ENCODE results near the gene CFHR1.
"Not testable (repeated sequence)": the region's sequence is repeated elsewhere in the genome, so short reads cannot be mapped to it uniquely, and the experiment has no call there.

CFHR1 gene

GRCh38 chr1:196819531-196819930 lies at the start of gene CFHR1:
Gene CFHR1 (plus strand): TSS chr1:196819731. CDS start chr1:196819845, 114 bp downstream.
- not testable (repeated sequence) for DNase-seq (ENCODE audit: extremely low read depth in 1 of 2, low read depth in 1 of 2)

GRCh38 chr1:196769823-196770222 lies 49.7 kb upstream of the CFHR1 start:
- DNase-seq (ENCODE audit: extremely low read depth in 1 of 2, low read depth in 1 of 2): not testable (repeated sequence)

GRCh38 chr1:196773713-196774112 lies 45.8 kb upstream of the CFHR1 start:
- DNase-seq (ENCODE audit: extremely low read depth in 1 of 2, low read depth in 1 of 2): no peak

- DNase-seq (ENCODE audit: extremely low read depth in 1 of 2, low read depth in 1 of 2): no peak
These were observed 45.4 kb upstream of the CFHR1 start for GRCh38 chr1:196774175-196774574.

GRCh38 chr1:196774603-196775002 lies 44.9 kb upstream of the CFHR1 start, which contains the start of gene CFHR3:
Gene CFHR3 (plus strand): TSS chr1:196774840. CDS start chr1:196774887, 47 bp downstream.
- DNase-seq (ENCODE audit: extremely low read depth in 1 of 2, low read depth in 1 of 2): no peak

GRCh38 chr1:196777603-196778002 lies 41.9 kb upstream of the CFHR1 start:
- DNase-seq (ENCODE audit: extremely low read depth in 1 of 2, low read depth in 1 of 2): no peak

- DNase-seq (ENCODE audit: extremely low read depth in 1 of 2, low read depth in 1 of 2): no peak
These were observed 40.4 kb upstream of the CFHR1 start for GRCh38 chr1:196779093-196779492.

GRCh38 chr1:196791252-196791651 lies 28.3 kb upstream of the CFHR1 start:
- not testable (repeated sequence) for DNase-seq (ENCODE audit: extremely low read depth in 1 of 2, low read depth in 1 of 2)

- not testable (repeated sequence) for DNase-seq (ENCODE audit: extremely low read depth in 1 of 2, low read depth in 1 of 2)
These were observed 25.4 kb upstream of the CFHR1 start for GRCh38 chr1:196794103-196794502.

- DNase-seq (ENCODE audit: extremely low read depth in 1 of 2, low read depth in 1 of 2): no peak
These were observed 21.6 kb upstream of the CFHR1 start for GRCh38 chr1:196797891-196798290.

GRCh38 chr1:196801920-196802319 lies 17.6 kb upstream of the CFHR1 start:
- not testable (repeated sequence) for DNase-seq (ENCODE audit: extremely low read depth in 1 of 2, low read depth in 1 of 2)

GRCh38 chr1:196808529-196809235 lies 10.8 kb upstream of the CFHR1 start:
- no peak for DNase-seq (ENCODE audit: extremely low read depth in 1 of 2, low read depth in 1 of 2)

- DNase-seq (ENCODE audit: extremely low read depth in 1 of 2, low read depth in 1 of 2): not testable (repeated sequence)
These were observed 2.1 kb upstream of the CFHR1 start for GRCh38 chr1:196817442-196817841.

GRCh38 chr1:196827860-196828259 lies 8.3 kb downstream of the CFHR1 start:
- DNase-seq (ENCODE audit: extremely low read depth in 1 of 2, low read depth in 1 of 2): not testable (repeated sequence)

GRCh38 chr1:196849613-196850492 lies 30.3 kb downstream of the CFHR1 start:
- DNase-seq (ENCODE audit: extremely low read depth in 1 of 2, low read depth in 1 of 2): not testable (repeated sequence)

GRCh38 chr1:196856053-196856452 lies 36.5 kb downstream of the CFHR1 start:
- no peak for DNase-seq (ENCODE audit: extremely low read depth in 1 of 2, low read depth in 1 of 2)

GRCh38 chr1:196857188-196857587 lies 37.7 kb downstream of the CFHR1 start:
- no peak for DNase-seq (ENCODE audit: extremely low read depth in 1 of 2, low read depth in 1 of 2)

GRCh38 chr1:196858811-196859210 lies 39.3 kb downstream of the CFHR1 start:
- DNase-seq (ENCODE audit: extremely low read depth in 1 of 2, low read depth in 1 of 2): no peak

GRCh38 chr1:196860323-196860884 lies 40.9 kb downstream of the CFHR1 start:
- DNase-seq (ENCODE audit: extremely low read depth in 1 of 2, low read depth in 1 of 2): no peak

- no peak for DNase-seq (ENCODE audit: extremely low read depth in 1 of 2, low read depth in 1 of 2)
These were observed 41.9 kb downstream of the CFHR1 start for GRCh38 chr1:196861429-196861828.

GRCh38 chr1:196866974-196867373 lies 47.4 kb downstream of the CFHR1 start:
- no peak for DNase-seq (ENCODE audit: extremely low read depth in 1 of 2, low read depth in 1 of 2)

Data from stimulated activated CD8-positive, alpha-beta memory T cell treated with anti-CD3 and anti-CD28 coated beads, Interleukin-7, amount 100 ng/mL, for 48 hours (primary cell).